Measurements from ENCODE around the gene CEP68. TPM values are rescaled to one million over a fixed set of nuclear protein-coding genes. Genes with fewer than 3 reads are reported as not detected.
A peak's percentile ranks its signal among the peaks of the same experiment; 100 is the strongest.

CEP68 gene
- total and polyA plus RNA-seq, 8 donors = 4.8 to 39.7 (median 16.7) TPM

DNA sequence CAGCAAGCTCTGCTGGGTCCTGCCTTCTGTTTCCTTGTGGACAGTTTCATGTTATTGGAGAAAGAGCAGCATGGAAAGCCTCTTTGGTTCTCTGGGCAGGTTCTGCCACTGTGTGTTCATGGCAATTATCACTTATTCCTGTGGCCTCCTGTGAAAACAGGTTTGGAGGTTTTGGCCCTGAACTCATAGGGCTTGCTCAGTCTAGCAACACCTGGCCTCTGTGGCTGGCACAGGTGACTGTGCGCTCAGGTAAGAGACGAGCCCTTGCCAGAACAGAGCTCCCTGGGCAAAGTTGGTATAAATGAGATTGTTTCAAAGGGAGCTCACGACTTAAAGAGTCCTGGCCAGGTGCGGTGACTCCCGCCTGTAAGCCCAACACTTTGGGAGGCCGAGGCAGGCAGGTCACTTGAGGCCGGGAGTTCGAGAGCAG is 5.7 kb downstream of the CEP68 start:
- Histone ChIP-seq H3K27me3 (no peaks in the 10 kb centered on the region), H3K9me3 (no peaks in the 10 kb centered on the region), H3K36me3 (no peaks in the 10 kb centered on the region), H3K27ac (peak overlapping the region; percentile 74 to 96 (median 85)), H3K4me1 (peaks cover 53 to 95% (median 82%) of the 10 kb centered on the region in 4 donors), H3K4me3 (no peak overlapping the region)
- DNase-seq = peak in 1 of 2 donors; percentile 83
- 35 to 72% (median 48%) methylated on average over 8 of the region's 8 CpGs for whole genome bisulfite sequencing, 5 donors
- intact Hi-C loops (cut with DNase I; ENCODE audit: low total_unique reads) = no loop called here
- TF ChIP-seq, protein P1, sequence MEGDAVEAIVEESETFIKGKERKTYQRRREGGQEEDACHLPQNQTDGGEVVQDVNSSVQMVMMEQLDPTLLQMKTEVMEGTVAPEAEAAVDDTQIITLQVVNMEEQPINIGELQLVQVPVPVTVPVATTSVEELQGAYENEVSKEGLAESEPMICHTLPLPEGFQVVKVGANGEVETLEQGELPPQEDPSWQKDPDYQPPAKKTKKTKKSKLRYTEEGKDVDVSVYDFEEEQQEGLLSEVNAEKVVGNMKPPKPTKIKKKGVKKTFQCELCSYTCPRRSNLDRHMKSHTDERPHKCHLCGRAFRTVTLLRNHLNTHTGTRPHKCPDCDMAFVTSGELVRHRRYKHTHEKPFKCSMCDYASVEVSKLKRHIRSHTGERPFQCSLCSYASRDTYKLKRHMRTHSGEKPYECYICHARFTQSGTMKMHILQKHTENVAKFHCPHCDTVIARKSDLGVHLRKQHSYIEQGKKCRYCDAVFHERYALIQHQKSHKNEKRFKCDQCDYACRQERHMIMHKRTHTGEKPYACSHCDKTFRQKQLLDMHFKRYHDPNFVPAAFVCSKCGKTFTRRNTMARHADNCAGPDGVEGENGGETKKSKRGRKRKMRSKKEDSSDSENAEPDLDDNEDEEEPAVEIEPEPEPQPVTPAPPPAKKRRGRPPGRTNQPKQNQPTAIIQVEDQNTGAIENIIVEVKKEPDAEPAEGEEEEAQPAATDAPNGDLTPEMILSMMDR (IDR thresholded peaks at IDR 0.05) = no peak
- TF ChIP-seq POLR2A (IDR thresholded peaks at IDR 0.05) = no peak
- no peak for TF ChIP-seq EP300 (IDR thresholded peaks at IDR 0.05)
- TF ChIP-seq POLR2AphosphoS5 (IDR thresholded peaks at IDR 0.05) = peak in 2 of 3 donors; percentile 39 to 41

DNA sequence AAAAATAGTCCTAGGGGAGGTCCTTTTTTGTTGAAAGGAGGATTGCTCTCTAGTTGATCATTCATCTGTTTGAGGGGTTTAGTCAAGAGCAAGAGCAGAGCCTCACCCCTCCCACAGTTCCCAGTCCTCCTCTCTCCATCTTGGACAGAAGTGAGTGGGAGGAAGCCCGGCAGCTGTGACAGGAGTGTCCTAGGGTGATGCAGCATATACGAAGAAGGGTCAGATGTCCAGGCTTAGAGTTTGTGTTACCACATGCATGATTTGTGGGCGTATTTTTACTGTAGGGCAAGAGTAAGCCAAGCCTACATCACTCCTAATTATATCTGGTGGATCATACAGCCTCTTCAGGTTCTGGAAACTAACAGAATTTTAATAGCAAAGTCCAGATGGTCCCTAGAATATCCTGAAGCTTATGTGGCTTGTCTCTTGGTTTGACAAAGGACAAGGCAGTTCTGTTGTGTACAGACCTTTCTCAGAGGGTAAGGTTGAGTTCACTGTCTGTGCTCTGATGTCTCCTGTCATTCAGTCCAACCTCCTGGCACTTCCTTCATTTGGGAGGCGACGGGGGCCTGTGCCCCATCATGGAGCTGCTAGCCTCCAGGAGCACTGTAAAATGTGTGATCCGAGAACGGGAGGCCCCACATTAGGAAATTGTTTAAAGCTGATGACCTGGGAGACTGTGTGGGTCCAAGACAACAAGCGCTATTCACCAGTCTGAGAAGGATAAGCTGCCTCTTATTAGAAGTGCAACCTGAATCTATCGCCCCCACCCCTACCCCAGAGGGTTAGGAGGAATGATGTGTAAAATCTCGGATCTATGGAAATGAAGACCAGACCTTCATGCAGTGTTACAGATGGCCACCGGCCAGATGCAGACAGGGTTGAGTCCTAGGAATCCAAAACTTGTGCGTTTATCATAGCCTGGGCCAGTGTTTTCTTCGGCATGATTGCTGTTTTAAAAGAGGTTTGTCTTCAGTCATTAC is 6.9 kb downstream of the CEP68 start:
- Histone ChIP-seq H3K27ac (peak overlapping the region in 3 of 5 donors; percentile 48 to 92 (median 78)), H3K27me3 (no peaks in the 10 kb centered on the region), H3K4me1 (peaks cover 46 to 95% (median 80%) of the 10 kb centered on the region in 4 donors), H3K36me3 (no peaks in the 10 kb centered on the region), H3K9me3 (no peaks in the 10 kb centered on the region), H3K4me3 (no peak overlapping the region)
- WGBS, 5 donors = 57 to 77% (median 70%) methylated on average over 13 of the region's 13 CpGs
- intact Hi-C loops (cut with DNase I; ENCODE audit: low total_unique reads) = no loop called here
- TF ChIP-seq EP300 (IDR thresholded peaks at IDR 0.05) (no peak), POLR2A (IDR thresholded peaks at IDR 0.05) (no peak)
- TF ChIP-seq, protein P1 (IDR thresholded peaks at IDR 0.05) = no peak
- DNase-seq = no peak

DNA sequence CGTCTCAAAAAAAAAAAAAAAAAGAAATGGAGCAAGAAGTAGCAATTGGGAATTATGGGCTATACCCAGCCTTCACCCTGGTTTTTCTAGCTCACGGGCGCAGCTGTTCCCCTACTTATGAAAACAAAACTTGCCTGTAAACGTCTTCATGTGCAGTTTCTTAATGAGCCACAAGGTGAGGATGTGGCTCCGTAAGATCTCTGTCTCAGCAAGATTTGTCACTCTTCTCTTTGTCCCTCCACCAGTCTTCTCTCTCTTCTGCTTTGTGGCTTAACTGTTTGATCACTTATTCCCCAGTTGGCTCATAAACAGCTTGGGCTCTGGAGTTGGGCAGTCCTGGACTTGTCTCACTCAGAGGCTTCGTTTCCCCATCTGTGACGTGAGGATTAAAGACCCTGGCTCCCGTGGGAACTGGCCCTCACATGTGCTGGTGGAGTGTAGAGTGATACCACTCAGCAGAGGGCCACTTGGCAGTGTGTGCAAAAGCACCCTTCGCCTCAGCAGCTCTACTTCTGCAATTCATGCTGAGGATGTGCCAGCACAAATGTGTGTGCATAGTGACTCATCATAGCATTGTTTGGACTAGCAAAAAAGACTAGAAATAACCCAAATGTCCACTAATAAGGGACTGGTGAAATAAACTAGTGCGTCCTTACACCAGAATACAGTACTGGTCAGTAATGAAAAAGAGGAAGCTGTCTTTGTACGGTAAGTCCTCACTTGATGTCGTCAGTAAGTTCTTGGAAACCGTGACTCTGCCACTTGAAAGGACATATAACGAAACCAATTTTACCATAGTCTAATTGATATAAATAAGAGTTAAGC is 8.7 kb downstream of the CEP68 start:
- peak; percentile 47 to 83 for DNase-seq
- Histone ChIP-seq H3K4me3 (peak overlapping the region in 1 of 4 donors; percentile 13), H3K4me1 (peaks cover 59 to 95% (median 78%) of the 10 kb centered on the region in 4 donors), H3K9me3 (no peaks in the 10 kb centered on the region), H3K27me3 (no peaks in the 10 kb centered on the region), H3K36me3 (peaks cover 0 to 7% (median 7%) of the 10 kb centered on the region in 4 donors), H3K27ac (peak overlapping the region; percentile 20 to 83 (median 68))
- peak in 1 of 3 donors; percentile 27 for TF ChIP-seq POLR2AphosphoS5 (IDR thresholded peaks at IDR 0.05)
- no peak for TF ChIP-seq POLR2A (IDR thresholded peaks at IDR 0.05)
- TF ChIP-seq, protein P1 (IDR thresholded peaks at IDR 0.05) = peak in 5 of 7 experiments; percentile 63 to 91 (median 68)
- TF ChIP-seq EP300 (IDR thresholded peaks at IDR 0.05) = no peak
- WGBS, 5 donors = 29 to 34% (median 31%) methylated on average over 14 of the region's 14 CpGs
- intact Hi-C loops (cut with DNase I; ENCODE audit: low total_unique reads) = no loop called here
